Effector CD4-positive, alpha-beta T cell (primary cell): ENCODE measurements around the gene TPPP.
"Not testable (repeated sequence)": the region's sequence is repeated elsewhere in the genome, so short reads cannot be mapped to it uniquely, and the experiment has no call there.

Experiments used
- DNase-seq: peaks from one replicate; pipeline ENCODE4 v3.0.0-alpha.2; 2020
- total RNA-seq: gene quantifications from one replicate; lab custom pipeline; 2026; lab: John Stamatoyannopoulos, UW

Gene TPPP
- 10.9 reads per million, percentile 33 among the genes with 10 or more reads in this experiment for total RNA-seq

DNA sequence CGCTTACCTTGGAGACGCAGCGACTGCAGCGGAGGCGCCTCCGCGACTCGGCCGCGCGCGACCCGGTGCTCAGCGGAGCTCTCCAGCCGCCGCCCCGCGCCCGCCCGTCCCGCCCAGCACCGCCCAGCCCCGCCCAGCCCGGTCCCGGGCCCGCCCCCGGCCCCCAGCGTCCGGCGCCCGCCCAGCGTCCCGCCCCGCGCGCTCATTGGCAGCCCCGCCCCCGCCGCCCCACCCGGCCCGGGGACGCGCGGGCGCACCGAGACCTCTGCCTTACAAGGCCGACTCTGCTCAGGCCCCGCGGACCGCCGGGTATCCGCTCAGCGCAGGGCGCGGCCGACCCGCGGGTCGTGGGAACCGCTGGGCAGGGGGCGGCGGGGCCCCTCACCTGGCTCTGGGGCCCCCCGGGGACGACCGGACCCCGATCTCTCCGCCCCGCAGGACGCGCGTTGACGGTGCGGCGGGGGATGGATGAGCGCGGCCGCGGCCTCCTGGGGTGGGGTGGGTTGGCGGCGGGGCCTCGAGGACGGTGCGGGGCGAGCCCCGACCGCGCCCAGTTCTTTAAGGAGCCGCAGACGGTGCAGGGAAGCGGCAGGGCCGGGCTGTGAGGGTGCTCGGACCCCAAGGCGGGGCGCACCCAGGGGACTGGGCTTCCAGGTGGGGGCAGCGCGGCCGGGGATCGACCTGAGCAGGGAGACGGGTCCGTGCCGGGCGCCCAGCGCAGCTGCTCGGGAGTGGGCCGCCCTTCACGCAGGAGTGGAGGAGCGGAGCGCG is at the start of gene TPPP:
Gene TPPP, minus strand, starts transcription at position 82 of the 771 bp plus-strand sequence. CDS start 15,292 bp downstream, outside the sequence.
- DNase-seq = peak; percentile 64

DNA sequence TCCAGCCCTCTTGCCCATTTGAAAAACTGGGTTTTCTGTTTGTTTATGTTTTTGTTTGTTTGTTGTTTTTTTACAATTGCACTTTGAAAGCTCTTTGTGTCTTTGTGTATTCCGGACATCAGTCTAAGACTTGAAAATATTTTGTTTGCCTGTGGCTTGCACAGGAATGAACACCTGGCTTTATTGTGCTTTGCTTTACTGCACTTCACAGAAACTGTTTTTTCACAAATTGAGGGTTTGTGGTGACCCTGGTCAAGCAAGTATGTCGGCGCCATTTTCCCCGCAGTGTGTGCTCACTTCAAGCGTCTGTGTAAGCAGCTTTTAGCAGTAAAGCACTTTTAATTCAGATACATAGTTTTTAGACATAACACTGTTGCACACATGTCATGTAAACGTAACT is 49.1 kb upstream of the TPPP start:
- not testable (repeated sequence) for DNase-seq

DNA sequence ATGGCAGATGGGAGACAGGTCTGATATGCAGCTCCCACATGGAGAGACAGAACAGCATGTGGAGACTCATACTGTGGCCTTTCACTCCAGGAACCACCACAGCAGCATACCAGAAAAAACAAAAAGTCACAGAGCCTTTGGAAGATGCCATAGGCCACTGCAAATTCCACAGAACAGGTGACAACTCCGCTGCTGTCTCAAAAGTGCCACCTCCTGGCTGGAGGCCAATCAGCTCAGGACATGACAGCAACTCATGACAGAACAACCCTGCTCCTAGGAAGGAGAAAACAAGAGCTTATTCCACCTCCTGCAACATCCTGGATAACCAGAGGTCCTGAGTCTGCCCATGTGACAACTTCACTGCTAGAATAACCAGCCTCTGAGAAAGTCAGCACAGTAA is 41.0 kb upstream of the TPPP start:
- DNase-seq = not testable (repeated sequence)

DNA sequence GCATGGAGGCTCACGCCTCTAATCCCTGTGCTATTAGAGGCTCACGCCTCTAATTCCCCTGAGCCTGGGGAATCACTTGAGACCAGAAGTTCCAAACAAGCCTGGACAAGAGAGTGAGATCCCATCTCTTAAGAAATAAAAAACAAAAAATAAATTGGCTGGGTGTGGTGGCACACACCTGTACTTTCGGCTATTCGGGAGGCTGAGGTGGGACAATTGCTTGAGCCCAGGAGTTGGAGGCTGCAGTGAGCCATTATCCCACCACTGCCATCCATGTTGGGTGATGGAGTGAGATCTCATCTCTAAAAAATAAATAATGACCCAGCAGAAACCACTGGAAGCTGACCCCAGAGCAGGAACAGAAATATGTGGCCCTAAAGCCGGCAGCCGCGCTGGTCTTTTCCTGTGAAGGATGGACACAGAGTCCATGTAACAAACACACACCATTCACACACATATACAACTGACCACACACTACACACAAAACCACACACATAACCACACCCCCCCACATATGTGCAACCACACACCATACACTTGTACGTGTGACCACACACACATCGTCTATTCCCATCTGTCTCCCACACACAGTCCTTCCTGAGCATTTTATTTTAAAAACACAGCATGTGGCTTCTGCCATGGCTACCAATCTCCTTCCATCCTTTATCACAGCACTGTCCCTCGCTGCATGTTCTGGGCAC is 39.8 kb upstream of the TPPP start:
- DNase-seq = not testable (repeated sequence)

DNA sequence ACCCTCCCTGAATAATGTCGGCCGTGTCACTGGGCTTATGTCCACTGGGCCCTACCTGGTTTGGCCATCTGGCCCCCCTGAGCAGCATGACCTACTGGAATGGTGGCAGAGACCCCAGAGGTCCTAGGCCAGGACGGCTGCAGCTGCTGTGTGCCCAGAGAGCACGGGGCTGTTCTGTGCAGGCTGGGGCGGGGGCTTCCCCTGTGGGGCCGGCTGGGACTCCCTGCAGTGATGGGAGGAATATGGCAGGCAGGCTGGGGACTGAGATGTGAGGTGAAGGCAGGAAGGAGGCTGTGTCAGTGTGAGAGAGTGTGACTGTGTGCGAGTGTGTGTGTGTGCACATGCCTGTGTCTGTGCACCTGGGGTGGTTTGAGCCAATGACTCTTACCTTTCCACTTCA is 36.1 kb upstream of the TPPP start:
- DNase-seq = not testable (repeated sequence)

DNA sequence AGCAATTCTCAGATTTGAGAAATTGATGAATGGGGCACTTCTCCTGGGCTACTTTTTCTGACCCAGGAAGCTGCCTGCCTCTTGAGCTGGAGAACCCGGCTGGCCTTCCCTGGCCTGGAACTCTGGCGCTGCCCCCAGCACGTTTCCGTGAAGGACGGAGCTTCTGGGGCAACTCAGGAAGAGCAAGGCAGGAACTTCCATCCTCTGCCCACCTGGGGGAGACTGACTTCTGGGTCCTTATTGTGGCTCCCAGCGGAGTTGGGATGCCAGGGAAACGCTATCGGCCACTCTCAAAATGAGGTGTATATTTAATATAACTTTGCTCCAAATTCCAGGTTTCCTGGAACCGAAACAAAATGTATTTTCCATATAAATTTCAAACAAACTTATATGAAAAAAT is 33.9 kb upstream of the TPPP start:
- not testable (repeated sequence) for DNase-seq

DNA sequence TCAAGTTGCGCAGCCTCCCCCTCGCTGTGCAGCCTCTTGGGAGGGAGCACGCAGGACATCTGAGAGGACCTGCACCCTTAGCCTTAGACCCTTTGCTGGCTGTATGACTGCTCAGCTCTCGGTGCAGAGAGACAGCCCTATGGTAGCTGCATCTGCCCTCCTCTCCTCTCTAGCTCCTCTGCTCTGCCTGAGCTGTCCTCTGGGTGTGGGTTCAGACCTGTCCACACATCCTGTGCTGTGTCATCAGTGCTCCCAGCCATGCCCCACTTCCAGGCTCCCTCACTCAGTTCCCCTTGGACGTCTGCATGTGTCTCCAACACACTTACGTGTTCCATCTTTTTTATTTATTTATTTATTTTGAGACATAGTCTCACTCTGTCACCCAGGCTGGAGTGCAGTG is 30.7 kb upstream of the TPPP start:
- DNase-seq = not testable (repeated sequence)

DNA sequence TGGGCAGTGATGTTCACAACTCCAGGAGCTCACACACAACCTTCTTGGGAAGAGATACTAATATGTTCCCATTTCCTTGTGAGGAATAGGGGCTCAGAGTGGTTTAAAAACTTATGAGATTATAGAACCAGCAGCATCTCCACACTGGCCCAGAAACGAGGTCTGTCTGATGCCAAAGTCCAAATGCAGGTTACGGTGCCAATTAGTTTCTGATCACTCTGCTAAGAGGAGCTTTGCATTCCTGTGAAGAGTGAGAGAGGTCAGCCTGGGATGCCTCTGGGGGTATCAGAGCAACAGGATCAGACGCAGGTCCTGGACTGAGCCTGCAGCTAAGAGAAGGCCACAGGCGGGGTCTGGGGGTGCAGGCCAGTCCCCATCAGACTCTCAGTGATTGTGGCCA is 30.2 kb upstream of the TPPP start:
- not testable (repeated sequence) for DNase-seq

DNA sequence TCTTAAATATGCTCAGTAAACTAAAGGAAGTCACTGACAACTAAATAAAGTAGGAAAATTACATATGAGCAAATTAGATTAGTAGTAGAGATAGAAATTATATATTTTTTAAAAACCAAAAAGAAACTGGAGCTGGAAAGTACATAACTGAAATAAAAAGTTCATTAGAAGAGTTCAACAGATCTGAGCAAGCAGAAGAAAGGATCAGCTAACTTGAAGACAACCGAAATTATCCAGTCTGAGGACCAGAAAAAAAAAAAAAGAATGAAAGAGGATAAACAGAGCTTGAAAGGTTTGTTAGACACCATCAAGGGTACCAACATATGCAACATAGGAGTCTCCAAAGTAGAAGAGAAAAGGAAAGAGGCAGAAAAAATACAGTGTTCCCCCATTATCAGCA is 26.2 kb upstream of the TPPP start:
- DNase-seq = not testable (repeated sequence)

DNA sequence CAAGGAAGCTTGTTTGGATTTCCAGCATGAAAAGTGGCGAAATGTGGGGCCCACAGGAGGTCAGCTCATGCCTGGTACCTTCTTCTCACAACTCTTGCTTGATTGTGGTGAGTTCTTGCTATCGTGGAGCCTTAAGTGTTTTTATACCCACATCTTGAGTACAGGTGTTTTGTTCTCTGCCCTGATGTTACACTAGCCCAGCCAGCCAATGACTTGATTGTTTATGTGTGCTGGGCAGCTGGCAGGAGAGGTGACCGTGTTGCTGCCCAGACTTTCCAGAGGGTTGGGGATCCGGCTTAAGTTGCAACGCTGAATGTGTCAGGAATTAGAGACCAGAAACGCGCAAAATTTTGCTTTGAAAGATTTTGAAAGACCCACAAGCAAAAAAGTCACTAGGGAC is 24.0 kb upstream of the TPPP start:
- DNase-seq = no peak

DNA sequence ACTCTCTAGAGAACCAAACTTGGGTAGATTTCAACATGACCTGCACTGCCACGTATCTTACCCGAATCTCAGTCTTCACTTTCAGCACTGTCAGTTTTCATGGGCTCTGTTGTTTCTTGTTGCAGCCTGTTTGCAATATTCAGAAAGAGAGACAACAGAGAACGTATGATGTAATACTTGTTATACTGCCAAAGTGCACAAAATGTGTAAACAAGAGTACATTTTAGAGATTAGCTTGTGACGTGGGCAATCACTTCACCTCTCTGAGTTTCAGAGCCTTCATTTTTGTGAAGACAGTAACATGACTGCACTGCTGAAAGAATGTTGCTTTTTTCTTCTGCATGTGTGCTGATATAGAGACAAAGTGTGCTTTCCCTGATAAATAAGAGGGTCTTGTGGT is 23.6 kb upstream of the TPPP start:
- not testable (repeated sequence) for DNase-seq

DNA sequence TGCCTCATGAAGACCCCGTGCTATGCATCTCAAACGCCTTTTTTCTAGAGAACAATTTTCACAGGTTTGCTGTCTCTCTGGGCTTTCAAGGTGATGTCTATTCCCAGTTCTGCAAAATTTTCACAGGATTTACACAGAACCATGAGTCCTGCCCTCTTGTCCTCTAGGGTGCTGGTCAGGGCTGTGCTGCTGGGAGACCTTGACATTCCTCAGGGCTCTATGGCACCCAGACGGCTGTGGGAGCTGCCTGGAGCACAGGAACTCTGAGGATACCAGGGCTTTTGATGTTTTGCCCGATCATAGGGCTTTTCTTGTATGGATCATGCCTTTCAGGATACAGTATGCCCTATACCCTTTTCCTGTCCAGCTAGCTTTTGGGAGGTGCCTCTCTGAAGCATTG is 22.5 kb upstream of the TPPP start:
- DNase-seq = not testable (repeated sequence)

DNA sequence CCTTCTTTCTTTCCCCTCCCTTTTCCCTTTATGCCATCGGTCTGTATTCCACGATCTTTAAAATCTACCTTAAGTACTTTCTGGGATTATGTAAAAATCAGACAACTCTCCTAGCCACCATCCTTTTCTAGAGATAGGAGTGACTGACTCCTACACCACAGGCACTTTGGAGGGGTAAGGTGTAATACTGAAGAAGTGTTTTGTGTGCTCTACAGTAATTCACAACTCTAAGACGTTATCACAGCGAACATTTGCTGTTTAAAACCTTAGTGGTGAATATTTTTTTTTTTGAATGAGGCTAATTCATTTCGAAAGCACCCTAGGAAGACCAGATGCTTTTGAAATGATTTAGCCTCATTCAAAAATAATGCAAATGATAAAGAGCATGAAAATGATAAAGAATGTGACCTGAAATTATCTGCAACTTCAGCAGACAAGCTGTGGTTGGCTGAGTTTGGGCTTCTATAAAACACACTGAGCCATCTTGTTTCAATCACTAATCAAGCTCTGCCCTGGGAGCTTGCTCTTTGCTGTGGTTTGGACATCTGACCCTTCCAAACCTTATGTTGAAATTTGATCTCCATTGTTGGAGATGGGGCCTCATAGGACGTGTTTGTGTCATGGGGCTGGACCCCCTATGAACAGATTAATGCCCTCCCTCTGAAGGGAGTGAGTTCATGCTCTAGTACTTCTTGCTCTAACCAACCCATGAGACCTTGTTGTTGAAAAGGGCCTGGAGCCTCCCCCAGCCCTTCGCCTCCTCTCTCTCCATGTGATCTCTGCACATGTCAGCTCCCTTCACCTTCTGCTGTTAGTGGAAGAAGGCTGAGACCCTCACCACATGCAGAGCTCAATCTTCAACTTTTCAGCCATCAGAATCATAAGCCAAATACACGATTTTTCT is 21.3 kb upstream of the TPPP start:
- DNase-seq = not testable (repeated sequence)

DNA sequence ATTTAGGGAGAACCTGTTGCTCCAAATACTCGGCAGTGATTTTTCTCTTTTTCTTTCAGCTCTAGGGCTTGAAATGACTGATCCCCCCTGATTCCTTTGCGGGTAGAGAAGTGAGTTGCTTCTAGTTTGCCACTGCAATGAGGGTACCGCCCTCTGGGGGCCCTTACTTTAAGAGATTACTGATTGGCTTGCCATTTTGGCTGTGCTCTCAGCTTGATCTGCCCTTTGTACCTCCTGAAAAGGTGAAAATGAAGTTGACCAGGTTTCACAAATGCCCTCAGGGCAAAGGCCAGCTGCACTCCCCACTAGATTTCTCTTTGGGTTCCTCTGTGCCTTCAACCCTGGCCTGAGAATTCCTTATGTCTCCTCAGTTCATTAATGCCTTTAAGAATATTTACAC is 20.5 kb upstream of the TPPP start:
- DNase-seq = not testable (repeated sequence)

DNA sequence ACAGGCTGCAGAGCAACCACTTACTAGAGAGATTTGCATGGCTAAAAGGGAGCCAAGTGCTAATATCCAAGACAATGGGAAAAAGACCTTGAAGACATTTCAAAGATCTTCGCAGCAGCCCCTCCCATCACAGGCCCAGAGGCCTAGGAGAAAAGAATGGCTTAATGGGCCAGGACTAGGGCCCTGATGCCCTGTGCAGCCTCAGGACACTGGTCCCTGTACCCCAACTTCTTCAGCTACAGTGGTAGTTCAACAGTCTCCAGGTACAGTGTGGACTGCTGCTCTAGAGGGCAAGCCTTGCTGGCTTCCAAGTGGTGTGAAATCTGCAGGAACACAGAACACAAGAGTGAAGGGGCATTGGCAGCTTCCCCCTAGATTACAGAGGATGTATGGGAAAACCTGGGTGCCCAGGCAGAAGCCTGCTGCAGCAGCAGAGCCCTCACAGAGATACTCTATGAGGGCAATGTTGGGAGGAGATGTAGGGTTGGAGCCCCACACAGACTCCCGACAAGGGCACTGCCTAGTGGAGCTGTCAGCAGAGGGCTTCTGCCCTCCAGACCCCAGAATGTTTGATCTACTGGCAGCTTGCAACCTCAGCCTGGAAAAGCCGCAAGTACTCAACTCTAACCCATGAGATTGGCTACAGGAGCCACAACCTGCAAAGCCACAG is 15.8 kb upstream of the TPPP start:
- not testable (repeated sequence) for DNase-seq

DNA sequence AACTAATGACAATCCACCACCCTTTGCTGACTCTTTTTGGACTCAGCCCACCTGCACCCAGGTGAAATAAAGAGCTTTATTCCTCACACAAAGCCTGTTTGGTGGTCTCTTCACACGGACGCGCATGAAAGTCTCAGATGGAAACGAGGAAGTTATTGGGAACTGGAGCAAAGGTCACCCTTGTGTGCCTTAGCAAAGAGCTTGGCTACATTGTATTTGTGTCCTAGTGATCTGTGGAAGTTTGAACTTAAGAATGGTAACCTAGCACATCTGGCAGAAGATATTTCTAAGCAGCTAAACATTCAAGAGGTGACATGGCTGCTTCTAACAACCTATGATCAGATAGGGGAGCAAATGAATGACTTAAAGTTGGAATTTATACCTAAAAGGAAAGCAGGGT is 15.2 kb upstream of the TPPP start:
- not testable (repeated sequence) for DNase-seq

DNA sequence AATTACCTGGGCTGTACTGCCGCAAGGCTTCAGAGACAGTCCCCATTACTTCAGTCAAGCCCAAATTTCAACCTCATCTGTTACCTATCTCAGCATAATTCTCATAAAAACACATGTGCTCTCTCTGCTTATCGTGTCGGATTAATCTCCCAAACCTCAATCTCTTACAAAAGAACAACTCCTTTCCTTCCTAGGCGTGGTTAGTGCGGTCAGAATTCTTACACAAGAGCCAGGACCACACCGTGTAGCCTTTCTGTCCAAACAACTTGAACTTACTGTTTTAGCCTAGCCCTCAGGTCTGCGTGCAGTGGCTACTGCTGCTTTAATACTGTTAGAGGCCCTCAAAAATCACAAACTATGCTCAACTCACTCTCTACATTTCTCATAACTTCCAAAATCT is 13.0 kb upstream of the TPPP start:
- not testable (repeated sequence) for DNase-seq

DNA sequence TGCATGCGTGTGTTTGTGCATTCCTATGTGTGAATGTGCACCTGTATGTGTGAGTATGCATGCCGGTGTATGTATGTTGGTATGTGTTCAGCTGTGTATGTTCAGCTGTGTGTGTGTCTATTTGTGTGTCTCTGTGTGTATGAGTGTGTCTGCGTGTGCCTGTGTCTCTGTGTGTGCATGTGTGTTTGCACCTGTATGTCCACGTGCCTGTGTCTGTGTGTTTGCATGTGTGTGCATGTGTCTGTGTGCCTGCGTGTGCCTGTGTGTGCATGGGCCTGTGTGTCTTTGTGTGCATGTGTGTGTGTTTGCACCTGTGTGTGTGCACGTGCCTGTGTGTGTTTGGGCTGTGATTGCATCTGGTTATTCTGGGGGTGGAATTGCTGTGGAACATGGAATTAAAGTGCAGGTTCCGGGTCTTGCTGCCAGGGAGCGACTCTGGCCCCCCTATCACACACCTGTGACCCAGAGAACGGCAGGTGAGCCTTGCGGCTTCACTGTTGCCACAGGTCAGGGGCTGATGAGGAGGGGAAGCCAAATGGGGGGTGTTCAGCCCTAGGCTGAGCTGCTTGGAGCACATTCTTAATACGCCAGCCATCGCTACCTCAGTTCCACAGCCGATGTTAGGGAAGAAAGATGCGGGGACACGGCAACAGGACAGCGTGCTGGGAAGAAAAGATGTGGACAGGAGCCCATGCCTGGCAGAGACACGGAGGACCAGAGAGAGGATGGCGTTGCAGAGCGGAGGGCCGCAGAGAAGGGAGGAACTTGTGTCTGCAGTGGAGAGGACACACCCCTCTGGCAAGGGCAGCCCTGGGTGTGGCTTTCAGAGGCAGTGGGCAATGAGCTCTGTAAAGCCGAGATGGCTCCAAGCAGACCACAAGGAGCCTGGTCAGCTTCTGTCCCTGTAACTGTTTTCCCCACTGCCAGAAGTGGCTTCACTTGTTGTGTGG is 3.9 kb upstream of the TPPP start:
- not testable (repeated sequence) for DNase-seq

DNA sequence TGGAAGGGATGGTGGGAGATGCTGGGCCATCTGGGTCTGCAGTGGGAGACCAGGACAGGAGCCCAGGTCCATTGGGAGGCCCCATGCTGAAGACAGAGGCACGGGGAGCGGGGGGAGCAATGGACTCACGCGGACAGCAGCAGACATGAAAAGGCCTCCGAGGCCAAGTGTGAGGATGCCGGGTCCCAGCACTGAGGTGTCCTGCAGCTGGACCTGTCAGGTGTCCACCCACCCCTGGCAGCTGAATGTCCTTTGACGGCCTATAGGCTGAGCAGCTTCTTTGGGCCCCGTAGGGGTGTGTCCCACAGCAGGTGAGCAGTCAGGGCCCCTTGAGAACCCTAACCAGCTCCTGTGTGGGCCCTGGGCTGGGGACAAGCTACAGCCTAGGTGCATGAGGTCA is 3.0 kb upstream of the TPPP start:
- not testable (repeated sequence) for DNase-seq

DNA sequence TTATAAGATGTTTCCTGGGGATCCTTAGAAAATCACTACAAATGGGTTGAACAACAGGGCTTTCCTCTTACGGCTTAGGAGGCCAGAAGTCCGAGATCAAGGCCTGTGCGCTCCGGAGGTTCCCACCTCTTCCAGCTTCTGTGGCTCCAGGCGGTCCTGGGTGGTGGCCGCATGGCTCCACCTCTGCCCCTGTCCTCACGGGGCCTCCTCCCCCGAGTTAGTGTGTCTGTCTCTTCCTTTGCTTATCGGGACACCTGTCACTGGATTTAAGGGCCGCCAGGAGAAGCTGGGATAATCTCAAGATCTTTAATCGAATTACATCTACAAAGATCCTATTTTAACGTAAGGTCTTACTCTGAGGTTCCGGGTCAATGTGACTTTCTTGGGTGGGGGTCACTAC is 2.3 kb upstream of the TPPP start:
- DNase-seq = not testable (repeated sequence)

DNA sequence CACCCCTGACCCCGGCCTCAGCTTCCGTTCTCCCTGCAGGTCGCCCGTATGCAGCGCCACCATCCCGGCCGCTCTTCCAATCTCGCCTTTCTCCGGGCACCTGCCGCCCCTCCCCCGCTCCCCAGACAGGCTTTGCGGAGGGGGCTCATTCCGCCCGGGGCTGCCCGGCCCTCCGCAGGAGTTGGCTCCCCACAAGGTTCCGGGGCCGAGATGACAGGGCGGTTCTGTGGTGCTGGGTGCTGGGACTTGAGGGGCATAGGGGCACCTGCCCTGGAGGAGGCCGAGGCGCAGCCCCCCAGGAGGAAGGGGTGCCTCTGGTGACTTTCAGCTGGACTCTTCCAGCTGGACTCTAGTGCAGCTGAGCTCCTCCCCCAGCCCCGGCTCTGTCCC is 885 bp upstream of the TPPP start:
- not testable (repeated sequence) for DNase-seq
